HepG2 (cell line): ENCODE measurements around the gene MBD2. TPM values are rescaled to one million over a fixed set of nuclear protein-coding genes. Genes with fewer than 3 reads are reported as not detected.

Experiments used
- GFI1 ChIP-seq: sonication (generic); formaldehyde crosslinking; IDR thresholded peaks from 2 replicates; pipeline ENCODE4 v1.5.0; 2020; ENCODE audit warnings: missing genetic modification reagents, mild to moderate bottlenecking, borderline replicate concordance
- MTA3 ChIP-seq: sonication (generic); formaldehyde crosslinking; IDR thresholded peaks from 2 replicates; pipeline ENCODE4 v1.4.0; 2020; ENCODE audit warnings: missing genetic modification reagents
- POGZ ChIP-seq: sonication (generic); formaldehyde crosslinking; IDR thresholded peaks from 2 replicates; pipeline ENCODE4 v1.4.0; 2020; ENCODE audit warnings: mild to moderate bottlenecking, missing genetic modification reagents
- PRMT3 ChIP-seq: sonication (generic); formaldehyde crosslinking; IDR thresholded peaks from 2 replicates; pipeline ENCODE4 v1.8.1; 2022; ENCODE audit warnings: low read depth, mild to moderate bottlenecking, moderate library complexity, missing genetic modification reagents, borderline replicate concordance
- RFX5 ChIP-seq: IDR thresholded peaks from 2 replicates; pipeline ENCODE4 v1.6.1; 2011; ENCODE audit warnings: low read depth, low read length, improper control_type of control experiment
- SRSF1 ChIP-seq: fragments of 200-400 bp; formaldehyde crosslinking; optimal IDR thresholded peaks from 2 replicates; pipeline ENCODE3; 2017; ENCODE audit warnings: mild to moderate bottlenecking, low read depth, low read length, moderate library complexity
- ZFP36L1 ChIP-seq: sonication (generic); formaldehyde crosslinking; IDR thresholded peaks from 2 replicates; pipeline ENCODE4 v1.8.0; 2022; ENCODE audit warnings: mild to moderate bottlenecking, missing genetic modification reagents, moderate library complexity
- ZFP62 ChIP-seq: sonication (generic); formaldehyde crosslinking; IDR thresholded peaks from 2 replicates; pipeline ENCODE4 v1.4.0; 2020; ENCODE audit warnings: missing genetic modification reagents
- ZNF264 ChIP-seq: sonication (generic); formaldehyde crosslinking; IDR thresholded peaks from 2 replicates; pipeline ENCODE4 v1.4.0; 2020; ENCODE audit warnings: missing genetic modification reagents
- polyA plus RNA-seq, 8 experiments: library from polyadenylated mRNA; depleted of rRNA in 3 of 8; stranded (reverse) in 7 of 8; unstranded in 1 of 8; fragments of >200 nt; fragmentation: Illumina TruSeq in 4 of 8; extraction: Trizol in 4 of 8; gene quantifications; 2 replicates each; pipeline versions ENCODE4 v1.2.1 to v1.2.3, GENCODE V29; 2011 to 2016; ENCODE audit warnings: low read depth in 4 of 8, missing spikeins in 1 of 8, mixed read lengths in 1 of 8; ENCODE audit not compliant: insufficient read depth in 1 of 8
- total RNA-seq, 5 experiments: library from RNA; depleted of rRNA; stranded (reverse); fragments of >200 nt; fragmentation: Illumina TruSeq; extraction: Trizol; gene quantifications; 2 replicates each; pipeline ENCODE4 v1.2.3, GENCODE V29; 2016; ENCODE audit warnings: low read depth in 1 of 5
- TF ChIP-seq, protein P1 (sequence below): sonication (generic); formaldehyde crosslinking; IDR thresholded peaks from 2 replicates; pipeline ENCODE4 v1.4.0; 2020; ENCODE audit warnings: mild to moderate bottlenecking, missing genetic modification reagents
- TF ChIP-seq, protein P2 (sequence below): IDR thresholded peaks from 2 replicates; pipeline ENCODE4 v1.6.1; 2012; ENCODE audit warnings: low read length, improper control_type of control experiment
- TF ChIP-seq, protein P3 (sequence below): sonication (generic); formaldehyde crosslinking; IDR thresholded peaks from 2 replicates; pipeline ENCODE4 v1.8.0; 2022; ENCODE audit warnings: missing genetic modification reagents, mild to moderate bottlenecking, inconsistent platforms, borderline replicate concordance
- TF ChIP-seq, protein P4 (sequence below): sonication (generic); formaldehyde crosslinking; IDR thresholded peaks from 2 replicates; pipeline ENCODE4 v1.9.0; 2021; ENCODE audit warnings: mild to moderate bottlenecking, missing genetic modification reagents
- TF ChIP-seq, protein P5 (sequence below): sonication (generic); formaldehyde crosslinking; IDR thresholded peaks from 2 replicates; pipeline ENCODE4 v1.8.1; 2023; ENCODE audit warnings: missing genetic modification reagents, inconsistent platforms, borderline replicate concordance
- TF ChIP-seq, protein P6 (sequence below): IDR thresholded peaks from 2 replicates; pipeline ENCODE4 v1.6.1; 2016; ENCODE audit warnings: missing compliant biosample characterization, missing genetic modification reagents, borderline replicate concordance

MBD2 gene
- total and polyA plus RNA-seq, 2 of the 13 experiments (the other 11 are each of a cell fraction or from before 2014, with no cell fraction given): 19.1 to 38.5 TPM

DNA sequence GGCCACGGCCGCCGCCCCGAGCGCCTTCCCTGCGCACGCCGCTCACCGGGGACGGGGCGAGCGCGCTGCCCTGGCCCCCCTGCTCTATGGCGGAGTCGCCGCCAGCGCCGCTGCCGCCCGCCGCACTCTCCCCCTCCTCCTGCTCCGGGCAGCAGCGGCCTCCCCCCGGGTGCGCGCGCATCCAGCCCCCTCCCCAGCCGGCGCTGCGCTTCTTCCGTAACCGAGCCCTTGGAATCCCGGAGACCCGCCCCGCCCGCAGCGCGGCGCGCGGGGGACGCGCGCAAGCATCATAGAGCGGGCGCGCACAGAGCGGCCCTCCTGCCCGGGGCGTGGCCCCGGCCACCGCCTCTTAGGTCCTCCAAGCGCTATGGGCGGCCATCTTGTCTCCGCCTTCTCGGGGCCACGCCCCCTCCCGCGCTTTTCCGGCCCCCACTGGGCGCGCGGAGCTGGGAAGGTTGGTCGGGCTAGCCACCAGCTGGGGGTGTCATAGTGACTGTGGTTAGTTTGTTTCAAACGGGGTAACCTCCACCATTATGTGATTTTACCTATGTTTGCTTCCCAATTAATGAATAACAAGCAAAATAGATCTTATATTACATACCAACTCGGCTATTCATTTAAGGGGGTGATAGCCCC is at the start of gene MBD2 (continued):
- TF ChIP-seq RFX5: no peak
- TF ChIP-seq, protein P1, sequence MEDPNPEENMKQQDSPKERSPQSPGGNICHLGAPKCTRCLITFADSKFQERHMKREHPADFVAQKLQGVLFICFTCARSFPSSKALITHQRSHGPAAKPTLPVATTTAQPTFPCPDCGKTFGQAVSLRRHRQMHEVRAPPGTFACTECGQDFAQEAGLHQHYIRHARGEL: no peak
- TF ChIP-seq ZNF264 (CRISPR knock-in tag): no peak
- TF ChIP-seq GFI1 (CRISPR knock-in tag): peak; percentile 73; the same call in 1 of the 2 replicates
- TF ChIP-seq ZFP62: no peak
- no peak for TF ChIP-seq MTA3 (CRISPR knock-in tag)
- TF ChIP-seq, protein P2, sequence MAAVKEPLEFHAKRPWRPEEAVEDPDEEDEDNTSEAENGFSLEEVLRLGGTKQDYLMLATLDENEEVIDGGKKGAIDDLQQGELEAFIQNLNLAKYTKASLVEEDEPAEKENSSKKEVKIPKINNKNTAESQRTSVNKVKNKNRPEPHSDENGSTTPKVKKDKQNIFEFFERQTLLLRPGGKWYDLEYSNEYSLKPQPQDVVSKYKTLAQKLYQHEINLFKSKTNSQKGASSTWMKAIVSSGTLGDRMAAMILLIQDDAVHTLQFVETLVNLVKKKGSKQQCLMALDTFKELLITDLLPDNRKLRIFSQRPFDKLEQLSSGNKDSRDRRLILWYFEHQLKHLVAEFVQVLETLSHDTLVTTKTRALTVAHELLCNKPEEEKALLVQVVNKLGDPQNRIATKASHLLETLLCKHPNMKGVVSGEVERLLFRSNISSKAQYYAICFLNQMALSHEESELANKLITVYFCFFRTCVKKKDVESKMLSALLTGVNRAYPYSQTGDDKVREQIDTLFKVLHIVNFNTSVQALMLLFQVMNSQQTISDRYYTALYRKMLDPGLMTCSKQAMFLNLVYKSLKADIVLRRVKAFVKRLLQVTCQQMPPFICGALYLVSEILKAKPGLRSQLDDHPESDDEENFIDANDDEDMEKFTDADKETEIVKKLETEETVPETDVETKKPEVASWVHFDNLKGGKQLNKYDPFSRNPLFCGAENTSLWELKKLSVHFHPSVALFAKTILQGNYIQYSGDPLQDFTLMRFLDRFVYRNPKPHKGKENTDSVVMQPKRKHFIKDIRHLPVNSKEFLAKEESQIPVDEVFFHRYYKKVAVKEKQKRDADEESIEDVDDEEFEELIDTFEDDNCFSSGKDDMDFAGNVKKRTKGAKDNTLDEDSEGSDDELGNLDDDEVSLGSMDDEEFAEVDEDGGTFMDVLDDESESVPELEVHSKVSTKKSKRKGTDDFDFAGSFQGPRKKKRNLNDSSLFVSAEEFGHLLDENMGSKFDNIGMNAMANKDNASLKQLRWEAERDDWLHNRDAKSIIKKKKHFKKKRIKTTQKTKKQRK: no peak
- TF ChIP-seq, protein P3, sequence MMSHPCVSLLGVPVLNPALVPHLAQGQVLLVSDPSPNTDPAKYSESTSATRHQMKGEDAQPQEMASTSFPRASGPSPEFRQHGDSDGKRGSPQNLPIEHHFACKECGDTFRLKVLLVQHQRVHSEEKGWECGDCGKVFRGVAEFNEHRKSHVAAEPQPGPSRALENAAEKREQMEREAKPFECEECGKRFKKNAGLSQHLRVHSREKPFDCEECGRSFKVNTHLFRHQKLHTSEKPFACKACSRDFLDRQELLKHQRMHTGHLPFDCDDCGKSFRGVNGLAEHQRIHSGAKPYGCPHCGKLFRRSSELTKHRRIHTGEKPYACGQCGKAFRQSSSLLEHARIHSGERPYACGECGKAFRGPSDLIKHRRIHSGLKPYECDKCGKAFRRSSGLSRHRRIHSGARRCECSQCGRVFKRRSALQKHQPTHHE (CRISPR knock-in tag): peak; percentile 68; the same call in 1 of the 2 replicates
- TF ChIP-seq ZFP36L1: no peak
- TF ChIP-seq, protein P4, sequence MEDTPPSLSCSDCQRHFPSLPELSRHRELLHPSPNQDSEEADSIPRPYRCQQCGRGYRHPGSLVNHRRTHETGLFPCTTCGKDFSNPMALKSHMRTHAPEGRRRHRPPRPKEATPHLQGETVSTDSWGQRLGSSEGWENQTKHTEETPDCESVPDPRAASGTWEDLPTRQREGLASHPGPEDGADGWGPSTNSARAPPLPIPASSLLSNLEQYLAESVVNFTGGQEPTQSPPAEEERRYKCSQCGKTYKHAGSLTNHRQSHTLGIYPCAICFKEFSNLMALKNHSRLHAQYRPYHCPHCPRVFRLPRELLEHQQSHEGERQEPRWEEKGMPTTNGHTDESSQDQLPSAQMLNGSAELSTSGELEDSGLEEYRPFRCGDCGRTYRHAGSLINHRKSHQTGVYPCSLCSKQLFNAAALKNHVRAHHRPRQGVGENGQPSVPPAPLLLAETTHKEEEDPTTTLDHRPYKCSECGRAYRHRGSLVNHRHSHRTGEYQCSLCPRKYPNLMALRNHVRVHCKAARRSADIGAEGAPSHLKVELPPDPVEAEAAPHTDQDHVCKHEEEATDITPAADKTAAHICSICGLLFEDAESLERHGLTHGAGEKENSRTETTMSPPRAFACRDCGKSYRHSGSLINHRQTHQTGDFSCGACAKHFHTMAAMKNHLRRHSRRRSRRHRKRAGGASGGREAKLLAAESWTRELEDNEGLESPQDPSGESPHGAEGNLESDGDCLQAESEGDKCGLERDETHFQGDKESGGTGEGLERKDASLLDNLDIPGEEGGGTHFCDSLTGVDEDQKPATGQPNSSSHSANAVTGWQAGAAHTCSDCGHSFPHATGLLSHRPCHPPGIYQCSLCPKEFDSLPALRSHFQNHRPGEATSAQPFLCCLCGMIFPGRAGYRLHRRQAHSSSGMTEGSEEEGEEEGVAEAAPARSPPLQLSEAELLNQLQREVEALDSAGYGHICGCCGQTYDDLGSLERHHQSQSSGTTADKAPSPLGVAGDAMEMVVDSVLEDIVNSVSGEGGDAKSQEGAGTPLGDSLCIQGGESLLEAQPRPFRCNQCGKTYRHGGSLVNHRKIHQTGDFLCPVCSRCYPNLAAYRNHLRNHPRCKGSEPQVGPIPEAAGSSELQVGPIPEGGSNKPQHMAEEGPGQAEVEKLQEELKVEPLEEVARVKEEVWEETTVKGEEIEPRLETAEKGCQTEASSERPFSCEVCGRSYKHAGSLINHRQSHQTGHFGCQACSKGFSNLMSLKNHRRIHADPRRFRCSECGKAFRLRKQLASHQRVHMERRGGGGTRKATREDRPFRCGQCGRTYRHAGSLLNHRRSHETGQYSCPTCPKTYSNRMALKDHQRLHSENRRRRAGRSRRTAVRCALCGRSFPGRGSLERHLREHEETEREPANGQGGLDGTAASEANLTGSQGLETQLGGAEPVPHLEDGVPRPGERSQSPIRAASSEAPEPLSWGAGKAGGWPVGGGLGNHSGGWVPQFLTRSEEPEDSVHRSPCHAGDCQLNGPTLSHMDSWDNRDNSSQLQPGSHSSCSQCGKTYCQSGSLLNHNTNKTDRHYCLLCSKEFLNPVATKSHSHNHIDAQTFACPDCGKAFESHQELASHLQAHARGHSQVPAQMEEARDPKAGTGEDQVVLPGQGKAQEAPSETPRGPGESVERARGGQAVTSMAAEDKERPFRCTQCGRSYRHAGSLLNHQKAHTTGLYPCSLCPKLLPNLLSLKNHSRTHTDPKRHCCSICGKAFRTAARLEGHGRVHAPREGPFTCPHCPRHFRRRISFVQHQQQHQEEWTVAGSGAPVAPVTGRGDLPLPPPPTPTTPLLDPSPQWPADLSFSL (CRISPR knock-in tag): no peak
- TF ChIP-seq, protein P5, sequence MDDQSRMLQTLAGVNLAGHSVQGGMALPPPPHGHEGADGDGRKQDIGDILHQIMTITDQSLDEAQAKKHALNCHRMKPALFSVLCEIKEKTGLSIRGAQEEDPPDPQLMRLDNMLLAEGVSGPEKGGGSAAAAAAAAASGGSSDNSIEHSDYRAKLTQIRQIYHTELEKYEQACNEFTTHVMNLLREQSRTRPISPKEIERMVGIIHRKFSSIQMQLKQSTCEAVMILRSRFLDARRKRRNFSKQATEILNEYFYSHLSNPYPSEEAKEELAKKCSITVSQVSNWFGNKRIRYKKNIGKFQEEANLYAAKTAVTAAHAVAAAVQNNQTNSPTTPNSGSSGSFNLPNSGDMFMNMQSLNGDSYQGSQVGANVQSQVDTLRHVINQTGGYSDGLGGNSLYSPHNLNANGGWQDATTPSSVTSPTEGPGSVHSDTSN (CRISPR knock-in tag): no peak
- TF ChIP-seq PRMT3: no peak
- TF ChIP-seq POGZ (CRISPR knock-in tag): peak; percentile 95
- TF ChIP-seq, protein P6, sequence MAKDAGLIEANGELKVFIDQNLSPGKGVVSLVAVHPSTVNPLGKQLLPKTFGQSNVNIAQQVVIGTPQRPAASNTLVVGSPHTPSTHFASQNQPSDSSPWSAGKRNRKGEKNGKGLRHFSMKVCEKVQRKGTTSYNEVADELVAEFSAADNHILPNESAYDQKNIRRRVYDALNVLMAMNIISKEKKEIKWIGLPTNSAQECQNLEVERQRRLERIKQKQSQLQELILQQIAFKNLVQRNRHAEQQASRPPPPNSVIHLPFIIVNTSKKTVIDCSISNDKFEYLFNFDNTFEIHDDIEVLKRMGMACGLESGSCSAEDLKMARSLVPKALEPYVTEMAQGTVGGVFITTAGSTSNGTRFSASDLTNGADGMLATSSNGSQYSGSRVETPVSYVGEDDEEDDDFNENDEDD (CRISPR knock-in tag): peak; percentile 46; the same call in 1 of the 2 replicates
- peak; percentile 84 for TF ChIP-seq SRSF1
